HEK293 (cell line): ENCODE data around the gene FMN1.

Experiments used
- CTCF ChIA-PET: fragments of 350-600 bp; formaldehyde crosslinking; extraction: SDS; loops from one replicate; lab custom pipeline; 2021; ENCODE audit warnings: antibody characterized with exemption; lab: Yijun Ruan, JAX
- POLR2A ChIA-PET: fragments of 300-600 bp; formaldehyde crosslinking; extraction: SDS; loops from one replicate; lab custom pipeline; 2020; ENCODE audit warnings: antibody characterized with exemption, inconsistent platforms; lab: Yijun Ruan, JAX
- H3K27ac ChIP-seq: fragments of 200-500 bp; sonication (Bioruptor generic); 2 replicates; pipeline ENCODE4 v1.5.1; 2014; ENCODE audit warnings: low read depth, low read length, control low read depth, inconsistent platforms; ENCODE audit errors: extremely low read depth
- H3K36me3 ChIP-seq, 2 experiments: fragments of 200-500 bp in 1 of 2; sonication (Bioruptor generic) in 1 of 2; 1 replicate in 1 of 2; 2 replicates in 1 of 2; pipeline ENCODE4 v1.5.1; 2014 to 2017; ENCODE audit warnings: inconsistent platforms in 2 of 2, low read length in 2 of 2; ENCODE audit not compliant: control insufficient read depth in 2 of 2, insufficient read depth in 1 of 2
- H3K4me1 ChIP-seq: fragments of 200-500 bp; sonication (Bioruptor generic); 2 replicates; pipeline ENCODE4 v1.5.1; 2014; ENCODE audit warnings: mild to moderate bottlenecking, low read length, inconsistent platforms; ENCODE audit not compliant: control insufficient read depth, insufficient read depth
- H3K4me3 ChIP-seq: 2 replicates; pipeline ENCODE4 v1.5.1; 2011; ENCODE audit warnings: low read depth, mild to moderate bottlenecking, control low read depth, low read length, moderate library complexity
- H3K9me3 ChIP-seq: fragments of 200-500 bp; sonication (Bioruptor generic); 2 replicates; pipeline ENCODE4 v1.5.1; 2014; ENCODE audit warnings: low read depth, low read length, inconsistent platforms; ENCODE audit not compliant: control insufficient read depth, insufficient read depth
- BCL11A ChIP-seq: fragments of 450-650 bp; formaldehyde crosslinking; IDR thresholded peaks from 2 replicates; pipeline ENCODE4 v1.5.1; 2016; ENCODE audit warnings: low read depth, missing biosample characterization, missing genetic modification characterization
- KLF9 ChIP-seq: fragments of 450-650 bp; formaldehyde crosslinking; IDR thresholded peaks from 2 replicates; pipeline ENCODE4 v1.5.1; 2016; ENCODE audit warnings: missing biosample characterization, missing genetic modification characterization, low read depth
- SALL2 ChIP-seq: fragments of 450-650 bp; formaldehyde crosslinking; IDR thresholded peaks from 2 replicates; pipeline ENCODE4 v1.5.0; 2017; ENCODE audit warnings: missing biosample characterization, mild to moderate bottlenecking, missing genetic modification characterization, borderline replicate concordance
- SCRT2 ChIP-seq: fragments of 450-650 bp; formaldehyde crosslinking; IDR thresholded peaks from 2 replicates; pipeline ENCODE4 v1.5.1; 2016; ENCODE audit warnings: missing biosample characterization, missing genetic modification characterization
- SP7 ChIP-seq: fragments of 450-650 bp; formaldehyde crosslinking; IDR thresholded peaks from 2 replicates; pipeline ENCODE4 v1.5.1; 2016; ENCODE audit warnings: missing biosample characterization, missing genetic modification characterization
- YY1 ChIP-seq: fragments of 450-650 bp; formaldehyde crosslinking; IDR thresholded peaks from 2 replicates; pipeline ENCODE4 v1.5.1; 2018; ENCODE audit warnings: missing biosample characterization, missing genetic modification characterization
- ZBTB48 ChIP-seq: fragments of 450-650 bp; formaldehyde crosslinking; IDR thresholded peaks from 2 replicates; pipeline ENCODE4 v1.5.1; 2016; ENCODE audit warnings: missing biosample characterization, missing genetic modification characterization
- ZNF155 ChIP-seq: fragments of 450-650 bp; formaldehyde crosslinking; IDR thresholded peaks from 2 replicates; pipeline ENCODE4 v1.5.1; 2016; ENCODE audit warnings: missing biosample characterization, missing genetic modification characterization
- ZNF202 ChIP-seq: fragments of 450-650 bp; formaldehyde crosslinking; IDR thresholded peaks from 2 replicates; pipeline ENCODE4 v1.5.1; 2016; ENCODE audit warnings: missing biosample characterization, missing genetic modification characterization, borderline replicate concordance
- ZNF248 ChIP-seq: fragments of 450-650 bp; formaldehyde crosslinking; IDR thresholded peaks from 2 replicates; pipeline ENCODE4 v1.5.1; 2017; ENCODE audit warnings: missing biosample characterization, missing genetic modification characterization
- ZNF266 ChIP-seq: fragments of 450-650 bp; formaldehyde crosslinking; IDR thresholded peaks from 2 replicates; pipeline ENCODE4 v1.5.1; 2016; ENCODE audit warnings: missing biosample characterization, missing genetic modification characterization, low read depth
- ZNF311 ChIP-seq: fragments of 450-650 bp; formaldehyde crosslinking; IDR thresholded peaks from 2 replicates; pipeline ENCODE4 v1.5.1; 2017; ENCODE audit warnings: missing biosample characterization, missing genetic modification characterization, borderline replicate concordance
- ZNF398 ChIP-seq: fragments of 450-650 bp; formaldehyde crosslinking; IDR thresholded peaks from 2 replicates; pipeline ENCODE4 v1.5.1; 2017; ENCODE audit warnings: missing biosample characterization, missing genetic modification characterization
- ZNF416 ChIP-seq: fragments of 450-650 bp; formaldehyde crosslinking; IDR thresholded peaks from 2 replicates; pipeline ENCODE4 v1.5.1; 2016; ENCODE audit warnings: missing biosample characterization, missing genetic modification characterization
- ZNF449 ChIP-seq: fragments of 450-650 bp; formaldehyde crosslinking; IDR thresholded peaks from 2 replicates; pipeline ENCODE4 v1.5.1; 2017; ENCODE audit warnings: missing biosample characterization, mild to moderate bottlenecking, missing genetic modification characterization, moderate library complexity
- ZNF473 ChIP-seq: fragments of 450-650 bp; formaldehyde crosslinking; IDR thresholded peaks from 2 replicates; pipeline ENCODE4 v1.5.1; 2017; ENCODE audit warnings: missing biosample characterization, missing genetic modification characterization
- ZNF521 ChIP-seq: fragments of 450-650 bp; formaldehyde crosslinking; IDR thresholded peaks from 2 replicates; pipeline ENCODE4 v1.5.1; 2017; ENCODE audit warnings: missing biosample characterization, mild to moderate bottlenecking, missing genetic modification characterization
- ZNF558 ChIP-seq: fragments of 450-650 bp; formaldehyde crosslinking; IDR thresholded peaks from 2 replicates; pipeline ENCODE4 v1.5.1; 2016; ENCODE audit warnings: missing biosample characterization, missing genetic modification characterization
- ZNF561 ChIP-seq: fragments of 450-650 bp; IDR thresholded peaks from 2 replicates; pipeline ENCODE4 v1.5.1; 2018; ENCODE audit warnings: missing biosample characterization, missing genetic modification characterization, borderline replicate concordance
- ZNF596 ChIP-seq: fragments of 450-650 bp; IDR thresholded peaks from 2 replicates; pipeline ENCODE4 v1.5.0; 2018; ENCODE audit warnings: missing biosample characterization, mild to moderate bottlenecking, missing genetic modification characterization, moderate library complexity
- ZNF645 ChIP-seq: fragments of 450-650 bp; formaldehyde crosslinking; IDR thresholded peaks from 2 replicates; pipeline ENCODE4; 2016; ENCODE audit warnings: missing biosample characterization, missing genetic modification characterization
- ZNF660 ChIP-seq: fragments of 450-650 bp; IDR thresholded peaks from 2 replicates; pipeline ENCODE4 v1.5.1; 2018; ENCODE audit warnings: missing biosample characterization, mild to moderate bottlenecking, missing genetic modification characterization
- ZNF707 ChIP-seq: fragments of 450-650 bp; formaldehyde crosslinking; IDR thresholded peaks from 2 replicates; pipeline ENCODE4 v1.5.1; 2016; ENCODE audit warnings: missing biosample characterization, missing genetic modification characterization
- ZNF830 ChIP-seq: fragments of 450-650 bp; IDR thresholded peaks from 2 replicates; pipeline ENCODE4 v1.5.0; 2018; ENCODE audit warnings: missing biosample characterization, missing genetic modification characterization, low read depth, mild to moderate bottlenecking, moderate library complexity
- ZNF843 ChIP-seq: fragments of 450-650 bp; formaldehyde crosslinking; IDR thresholded peaks from 2 replicates; pipeline ENCODE4 v1.5.1; 2016; ENCODE audit warnings: missing biosample characterization, missing genetic modification characterization
- ZSCAN16 ChIP-seq: fragments of 450-650 bp; formaldehyde crosslinking; IDR thresholded peaks from 2 replicates; pipeline ENCODE4 v1.5.1; 2016; ENCODE audit warnings: missing biosample characterization, missing genetic modification characterization
- ZSCAN18 ChIP-seq: fragments of 450-650 bp; formaldehyde crosslinking; IDR thresholded peaks from 2 replicates; pipeline ENCODE4 v1.5.1; 2016; ENCODE audit warnings: missing biosample characterization, missing genetic modification characterization
- TF ChIP-seq, protein P1 (sequence below): fragments of 450-650 bp; formaldehyde crosslinking; optimal IDR thresholded peaks from 2 replicates; pipeline ENCODE3; 2016; ENCODE audit warnings: missing biosample characterization, mild to moderate bottlenecking, missing genetic modification characterization

Gene FMN1

GRCh38 chr15:32910839-32911238 lies 283.7 kb downstream of the FMN1 start (continued):
- TF ChIP-seq ZNF416 (tag by site-specific recombination) (no peak), ZNF311 (tag by site-specific recombination) (no peak), SALL2 (tag by site-specific recombination) (no peak), YY1 (tag by site-specific recombination) (no peak)

GRCh38 chr15:32909431-32909830 lies 285.1 kb downstream of the FMN1 start:
- ChIA-PET POLR2A (no interaction called here), CTCF (interaction anchor here (1.3 to 1.4 kb wide), 2 partner anchors 27 to 247 kb away, joined by 4 to 5 read pairs; no protein-coding TSS in a partner anchor)
- H3K27ac ChIP-seq, result no peak overlapping the region

DNA sequence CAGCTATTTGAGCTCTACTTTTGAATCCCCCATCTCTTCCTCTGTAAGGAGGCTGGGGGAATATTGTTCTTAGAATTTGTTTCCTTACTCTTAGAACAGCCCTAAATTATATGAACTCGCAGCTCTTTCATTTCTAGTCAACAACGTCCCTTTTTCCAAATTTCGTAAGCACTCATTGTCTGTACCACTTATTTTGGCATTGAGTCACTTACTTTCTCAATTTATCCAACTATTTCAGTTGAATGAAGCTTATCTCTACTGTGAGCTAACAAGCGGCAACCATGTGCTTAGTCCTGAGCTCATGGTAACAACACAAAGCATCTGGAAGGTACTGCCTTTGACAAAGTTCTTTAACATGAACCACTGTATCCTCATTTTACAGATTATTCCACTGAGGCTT lies 285.6 kb downstream of the FMN1 start:
- no peak overlapping the region for H3K4me3 ChIP-seq
- no peaks in the 10 kb centered on the region for H3K4me1 ChIP-seq
- ChIA-PET CTCF (interaction anchor here (1.3 to 1.4 kb wide), 2 partner anchors 28 to 246 kb away, joined by 4 to 5 read pairs; no protein-coding TSS in a partner anchor), POLR2A (no interaction called here)
- H3K27ac ChIP-seq, result no peak overlapping the region
- H3K9me3 ChIP-seq, result no peaks in the 10 kb centered on the region
- H3K36me3 ChIP-seq, result no peaks in the 10 kb centered on the region
- TF ChIP-seq ZNF596 (tag by site-specific recombination) (no peak), ZNF645 (no peak), KLF9 (no peak), ZNF830 (tag by site-specific recombination) (no peak), BCL11A (tag by site-specific recombination) (no peak), ZSCAN16 (tag by site-specific recombination) (no peak), ZNF473 (tag by site-specific recombination) (no peak), ZNF558 (tag by site-specific recombination) (no peak), ZNF398 (tag by site-specific recombination) (no peak), ZNF707 (tag by site-specific recombination) (no peak), SCRT2 (no peak), ZSCAN18 (tag by site-specific recombination) (no peak), ZNF248 (tag by site-specific recombination) (no peak)
- TF ChIP-seq, protein P1, sequence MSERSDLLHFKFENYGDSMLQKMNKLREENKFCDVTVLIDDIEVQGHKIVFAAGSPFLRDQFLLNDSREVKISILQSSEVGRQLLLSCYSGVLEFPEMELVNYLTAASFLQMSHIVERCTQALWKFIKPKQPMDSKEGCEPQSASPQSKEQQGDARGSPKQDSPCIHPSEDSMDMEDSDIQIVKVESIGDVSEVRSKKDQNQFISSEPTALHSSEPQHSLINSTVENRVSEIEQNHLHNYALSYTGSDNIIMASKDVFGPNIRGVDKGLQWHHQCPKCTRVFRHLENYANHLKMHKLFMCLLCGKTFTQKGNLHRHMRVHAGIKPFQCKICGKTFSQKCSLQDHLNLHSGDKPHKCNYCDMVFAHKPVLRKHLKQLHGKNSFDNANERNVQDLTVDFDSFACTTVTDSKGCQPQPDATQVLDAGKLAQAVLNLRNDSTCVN (tag by site-specific recombination), result no peak

More at GRCh38 chr15:32909431-32909830, 285.1 kb downstream of the FMN1 start:
- Histone ChIP-seq H3K9me3 (no peaks in the 10 kb centered on the region), H3K36me3 (no peaks in the 10 kb centered on the region), H3K4me3 (no peak overlapping the region), H3K4me1 (no peaks in the 10 kb centered on the region)
- TF ChIP-seq ZNF266 (no peak), ZNF561 (no peak), ZNF645 (no peak), ZNF521 (tag by site-specific recombination) (no peak), ZNF558 (tag by site-specific recombination) (no peak), ZNF843 (tag by site-specific recombination) (no peak), ZNF202 (tag by site-specific recombination) (no peak), ZNF449 (tag by site-specific recombination) (no peak), ZBTB48 (tag by site-specific recombination) (no peak), ZNF155 (tag by site-specific recombination) (no peak), SP7 (tag by site-specific recombination) (no peak), ZNF660 (tag by site-specific recombination) (no peak)
